Hepatocyte (in vitro differentiated cells): Measurements from ENCODE around the gene ADAMTS15. TPM values are rescaled to one million over a fixed set of nuclear protein-coding genes. Genes with fewer than 3 reads are reported as not detected.

Experiments used
- DNase-seq: peaks from one replicate; pipeline ENCODE4 v3.0.0-alpha.2; 2016; ENCODE audit warnings: low spot score
- H2AFZ ChIP-seq: fragments of 200-600 bp; sonication (generic); 2 replicates; pipeline ENCODE4 v1.6.0; 2016; ENCODE audit warnings: antibody characterized with exemption, mild to moderate bottlenecking
- H3K27ac ChIP-seq: fragments of 200-600 bp; sonication (generic); 2 replicates; pipeline ENCODE4 v1.5.1; 2016; ENCODE audit warnings: mild to moderate bottlenecking
- H3K27me3 ChIP-seq: fragments of 200-600 bp; sonication (generic); 2 replicates; pipeline ENCODE4 v1.6.1; 2016
- H3K36me3 ChIP-seq: fragments of 200-600 bp; sonication (generic); replicated peaks from 2 replicates; pipeline ENCODE4 v1.5.1; 2016; ENCODE audit warnings: low read depth; ENCODE audit not compliant: insufficient read depth
- H3K4me1 ChIP-seq: fragments of 200-600 bp; sonication (generic); 2 replicates; pipeline ENCODE4 v1.5.1; 2016; ENCODE audit warnings: mild to moderate bottlenecking, moderate library complexity; ENCODE audit not compliant: insufficient read depth
- H3K4me2 ChIP-seq: fragments of 200-600 bp; sonication (generic); 2 replicates; pipeline ENCODE4 v1.6.0; 2016
- H3K4me3 ChIP-seq: fragments of 200-600 bp; sonication (generic); 2 replicates; pipeline ENCODE4 v1.5.1; 2016; ENCODE audit warnings: mild to moderate bottlenecking
- H3K79me2 ChIP-seq: fragments of 200-600 bp; sonication (generic); 2 replicates; pipeline ENCODE4 v1.6.0; 2017; ENCODE audit warnings: mild to moderate bottlenecking
- H3K9me2 ChIP-seq: fragments of 200-600 bp; sonication (generic); replicated peaks from 2 replicates; pipeline ENCODE4 v1.6.0; 2017; ENCODE audit warnings: mild to moderate bottlenecking; ENCODE audit not compliant: insufficient read depth
- H3K9me3 ChIP-seq: fragments of 200-600 bp; sonication (generic); 2 replicates; pipeline ENCODE4 v1.5.1; 2016; ENCODE audit warnings: low read depth, mild to moderate bottlenecking
- H4K20me1 ChIP-seq: fragments of 200-600 bp; sonication (generic); 2 replicates; pipeline ENCODE4 v1.6.0; 2016; ENCODE audit warnings: mild to moderate bottlenecking; ENCODE audit not compliant: insufficient read depth, poor library complexity, severe bottlenecking
- CTCF ChIP-seq: fragments of 200-600 bp; sonication (generic); IDR thresholded peaks from 2 replicates; pipeline ENCODE4 v1.5.1; 2016; ENCODE audit warnings: antibody characterized with exemption, mild to moderate bottlenecking; ENCODE audit not compliant: poor library complexity
- EZH2 ChIP-seq: fragments of 200-600 bp; sonication (generic); IDR thresholded peaks from 2 replicates; pipeline ENCODE4 v1.6.1; 2016; ENCODE audit warnings: antibody characterized with exemption, mild to moderate bottlenecking, borderline replicate concordance
- EZH2phosphoT487 ChIP-seq: fragments of 200-600 bp; sonication (generic); IDR thresholded peaks from one replicate; pipeline ENCODE4 v1.6.1; 2018; ENCODE audit warnings: antibody characterized with exemption, mild to moderate bottlenecking, low read depth, moderate library complexity; ENCODE audit not compliant: unreplicated experiment, severe bottlenecking
- WGBS: methylation state at CpG from one replicate; pipeline ENCODE4 v1.1.6; 2016; ENCODE audit warnings: low lambda C conversion rate; ENCODE audit errors: missing lambda C conversion rate; 5-methylcytosine and 5-hydroxymethylcytosine counted together
- polyA plus RNA-seq: library from polyadenylated mRNA; unstranded; fragments of >200 nt; fragmentation: Nextera tagmentation; extraction: Ambion mirVana; gene quantifications from 2 replicates; pipeline ENCODE4 v1.2.1, GENCODE V29; 2016
- total RNA-seq: library from RNA; depleted of rRNA; stranded (reverse); fragments of >200 nt; gene quantifications from 2 replicates; pipeline ENCODE4 v1.2.3, GENCODE V29; 2014

The ADAMTS15 gene
- total and polyA plus RNA-seq, 2 experiments from 2014 or later, result 4.5 to 14.6 TPM

DNA sequence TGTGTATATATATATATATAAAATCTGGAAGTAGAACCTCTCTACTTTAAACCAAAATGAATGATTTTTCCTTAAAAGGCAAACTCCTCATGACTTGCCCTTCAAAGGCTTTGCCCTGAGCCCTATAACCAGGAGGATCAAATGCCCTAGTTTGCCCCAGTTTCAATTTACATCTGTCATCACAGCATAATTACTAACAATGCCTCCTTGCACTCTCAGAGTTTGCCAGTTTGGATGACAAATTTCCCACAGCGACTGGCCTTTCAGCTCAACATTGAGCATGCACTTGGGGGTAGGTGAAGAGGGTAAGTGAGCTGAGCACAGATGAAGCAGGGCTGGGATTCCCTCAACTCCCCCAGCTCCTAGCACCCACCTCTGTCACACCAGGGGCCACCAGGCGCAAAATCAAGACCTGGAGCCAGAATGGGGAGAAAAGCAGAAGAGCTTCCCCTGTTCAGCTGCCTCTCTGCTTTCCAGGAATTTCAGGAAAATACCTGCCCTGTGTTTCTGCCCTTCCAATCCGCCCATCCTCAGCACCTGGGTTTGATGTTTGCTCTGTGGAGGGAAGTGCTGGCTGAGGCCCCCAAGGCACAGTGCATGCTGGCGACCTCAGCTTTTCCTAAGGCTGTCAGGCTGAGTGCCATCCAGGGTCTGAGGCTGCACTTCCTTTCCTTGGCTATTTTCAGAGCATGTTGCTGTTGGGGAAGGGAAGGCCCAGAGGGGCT, 67.5 kb downstream of the ADAMTS15 start:
- no peak for DNase-seq
- Histone ChIP-seq H3K79me2 (no peaks in the 10 kb centered on the region), H3K27ac (no peak overlapping the region), H3K36me3 (no peaks in the 10 kb centered on the region), H3K4me1 (peaks cover 16% of the 10 kb centered on the region), H3K4me2 (no peak overlapping the region), H3K9me3 (no peaks in the 10 kb centered on the region), H3K27me3 (no peaks in the 10 kb centered on the region), H3K9me2 (no peaks in the 10 kb centered on the region), H4K20me1 (no peaks in the 10 kb centered on the region), H3K4me3 (no peak overlapping the region), H2AFZ (no peak overlapping the region)
- TF ChIP-seq EZH2, result no peak
- no peak for TF ChIP-seq CTCF
- TF ChIP-seq EZH2phosphoT487, result no peak
- WGBS, result 86% methylated on average over 4 of the region's 4 CpGs

- 91% methylated on average over 10 of the region's 10 CpGs for WGBS
- Histone ChIP-seq H3K4me2 (no peak overlapping the region), H3K4me1 (peaks cover 18% of the 10 kb centered on the region), H3K79me2 (no peaks in the 10 kb centered on the region), H3K36me3 (no peaks in the 10 kb centered on the region), H3K9me3 (no peaks in the 10 kb centered on the region), H3K27ac (no peak overlapping the region), H3K9me2 (no peaks in the 10 kb centered on the region), H2AFZ (no peak overlapping the region), H3K4me3 (no peak overlapping the region), H3K27me3 (no peaks in the 10 kb centered on the region), H4K20me1 (no peaks in the 10 kb centered on the region)
- DNase-seq, result no peak
- no peak for TF ChIP-seq EZH2phosphoT487
- no peak for TF ChIP-seq CTCF
- TF ChIP-seq EZH2, result no peak
Observed at GRCh38 chr11:130516554-130517505, 68.4 kb downstream of the ADAMTS15 start.

DNA sequence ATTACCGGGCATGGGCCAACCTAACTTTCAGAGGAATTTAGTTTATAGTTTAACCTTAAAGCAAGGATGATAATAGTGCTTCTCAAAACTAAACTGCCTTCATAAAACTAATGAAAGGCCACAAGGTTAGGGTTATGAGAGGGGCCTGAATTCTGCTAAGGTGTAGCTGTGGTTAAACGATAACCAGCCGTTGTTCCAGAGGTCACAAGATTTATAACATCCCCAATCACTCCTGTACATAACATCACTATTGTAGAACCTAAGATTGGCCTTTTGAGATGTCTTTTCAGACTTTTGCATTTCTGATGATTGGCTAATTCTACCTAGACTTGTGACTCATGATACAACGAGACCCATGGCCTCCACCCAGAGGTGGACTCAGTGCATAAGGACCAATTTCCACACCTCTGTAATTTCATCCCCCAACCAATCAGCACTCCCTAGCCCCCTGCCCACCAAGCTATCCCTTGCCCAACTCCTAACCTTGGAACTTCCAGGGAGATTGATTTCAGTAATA, 69.8 kb downstream of the ADAMTS15 start:
- Histone ChIP-seq H3K9me2 (no peaks in the 10 kb centered on the region), H3K27ac (peak overlapping the region; percentile 75), H3K79me2 (no peaks in the 10 kb centered on the region), H3K4me2 (no peak overlapping the region), H4K20me1 (no peaks in the 10 kb centered on the region), H3K36me3 (no peaks in the 10 kb centered on the region), H3K9me3 (no peaks in the 10 kb centered on the region), H3K27me3 (no peaks in the 10 kb centered on the region), H3K4me3 (no peak overlapping the region), H3K4me1 (peaks cover 28% of the 10 kb centered on the region), H2AFZ (no peak overlapping the region)
- TF ChIP-seq EZH2phosphoT487 (no peak), CTCF (no peak), EZH2 (no peak)
- no peak for DNase-seq
- WGBS, result 66% methylated on average over 4 of the region's 4 CpGs
